Myocyte (in vitro differentiated cells): ENCODE data around the gene MORC1. TPM values are rescaled to one million over a fixed set of nuclear protein-coding genes. Genes with fewer than 3 reads are reported as not detected.

ENCODE experiments used
- DNase-seq: peaks from one replicate; pipeline ENCODE4 v3.0.0-alpha.2; 2012; ENCODE audit warnings: low read depth
- total RNA-seq: library from RNA; depleted of rRNA; stranded (reverse); fragments of >200 nt; gene quantifications from 2 replicates; pipeline ENCODE4 v1.2.3, GENCODE V29; 2014

MORC1 gene
- total RNA-seq, 1 donor from 2014 or later = not detected

DNA sequence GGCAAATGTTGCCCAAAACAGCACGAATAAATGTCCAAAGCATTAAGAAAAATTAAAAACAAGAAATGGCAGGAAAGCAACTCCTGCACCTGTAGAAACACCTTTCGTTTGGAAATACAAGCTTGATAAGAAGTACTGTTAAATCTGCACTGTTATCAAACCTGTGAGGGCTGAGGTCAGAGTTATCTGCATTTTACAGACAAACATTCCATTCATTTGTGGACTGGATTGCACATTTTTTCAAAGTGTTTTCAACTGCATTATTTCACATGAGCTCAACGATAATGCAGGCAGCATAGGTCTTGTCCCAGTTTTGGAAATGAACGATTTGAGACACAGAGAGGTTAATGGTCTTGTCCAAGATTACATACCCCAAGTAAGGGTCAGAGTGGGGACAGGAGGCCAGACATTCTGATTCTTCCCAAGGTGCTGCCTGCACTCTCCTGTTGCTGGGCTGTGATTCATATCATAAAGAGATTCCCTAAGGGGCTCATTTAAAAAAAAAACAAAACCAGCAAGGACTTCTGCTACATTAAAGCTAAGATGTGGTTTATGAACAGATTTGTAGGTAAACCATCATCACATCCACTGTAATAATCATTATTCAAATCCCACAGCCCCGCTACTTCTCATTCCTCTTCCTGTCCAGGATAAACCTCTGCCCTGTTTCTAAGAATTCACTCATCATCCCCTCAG, 177.2 kb downstream of the MORC1 start:
- no peak for DNase-seq

DNA sequence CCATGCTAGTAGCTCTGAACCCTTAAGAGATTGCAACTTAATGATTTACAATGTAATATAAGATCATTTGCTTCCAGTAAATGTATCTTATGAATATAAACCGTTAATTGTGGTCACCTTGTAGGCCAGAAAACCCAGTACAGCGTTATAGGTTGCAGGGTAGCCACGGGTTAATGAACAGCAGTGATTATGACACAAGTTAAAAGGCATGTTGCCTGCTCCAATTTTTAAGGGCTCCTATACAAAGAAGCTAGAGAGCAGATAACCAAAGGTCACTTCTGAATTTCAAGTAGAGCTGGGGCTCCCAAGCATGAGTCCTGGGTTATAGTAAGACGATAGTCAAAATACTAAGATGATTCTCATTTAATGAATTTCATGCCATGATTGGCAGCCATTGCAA, 177.8 kb downstream of the MORC1 start:
- DNase-seq = no peak

DNA sequence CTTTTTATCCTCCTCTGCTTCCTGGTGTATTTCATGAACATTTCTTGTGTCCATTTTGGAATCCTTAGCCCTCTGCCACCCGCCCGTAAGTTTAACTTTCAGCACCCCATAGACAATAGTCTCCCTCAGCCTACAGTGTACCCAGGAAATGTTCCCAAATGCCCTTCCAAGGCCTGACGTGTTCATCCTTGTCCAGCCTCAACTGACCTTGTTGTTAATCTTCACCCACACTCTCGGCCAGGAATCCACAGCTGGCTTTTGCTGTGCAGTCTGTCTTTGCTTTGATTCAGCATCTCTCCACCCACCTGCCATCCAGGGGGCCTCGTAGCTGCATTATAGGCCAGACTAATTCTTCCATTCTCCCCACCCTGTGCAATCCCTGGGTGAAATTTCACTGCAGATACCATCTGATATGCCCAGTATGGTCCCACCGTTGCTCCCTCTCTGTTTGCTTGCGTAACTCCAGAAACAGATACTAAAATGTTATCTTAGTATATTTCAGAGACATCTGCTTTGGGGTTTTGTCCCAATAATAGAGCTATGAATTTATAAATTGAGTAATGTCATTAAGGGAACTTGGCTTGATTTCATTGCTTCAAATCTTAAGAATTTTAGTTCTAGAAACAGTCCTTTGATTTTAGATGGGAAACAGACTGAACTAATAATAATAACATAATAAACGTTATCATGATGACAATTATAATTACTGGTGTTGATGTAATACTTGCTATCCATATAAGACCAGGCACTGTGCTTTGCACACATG, 180.8 kb downstream of the MORC1 start:
- DNase-seq = no peak

DNA sequence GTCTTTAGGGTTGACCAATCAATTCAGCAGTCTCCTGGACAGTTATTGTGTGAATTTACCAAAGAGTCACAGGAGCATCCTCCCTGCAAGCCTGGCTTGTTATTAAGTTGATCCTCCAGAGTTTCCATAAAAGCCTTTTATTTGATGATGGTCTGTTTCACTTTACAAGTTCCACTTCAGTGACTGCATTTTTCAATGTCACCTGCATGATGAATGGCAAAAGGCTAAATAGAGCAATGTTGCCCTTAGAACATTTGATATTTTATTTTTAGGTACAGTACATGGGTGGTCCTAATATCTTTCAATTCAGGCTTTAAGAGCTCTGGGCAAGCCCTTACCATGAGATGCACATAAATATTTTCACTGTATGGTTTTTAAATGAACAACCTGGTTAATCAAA, 186.9 kb downstream of the MORC1 start:
- DNase-seq = no peak

DNA sequence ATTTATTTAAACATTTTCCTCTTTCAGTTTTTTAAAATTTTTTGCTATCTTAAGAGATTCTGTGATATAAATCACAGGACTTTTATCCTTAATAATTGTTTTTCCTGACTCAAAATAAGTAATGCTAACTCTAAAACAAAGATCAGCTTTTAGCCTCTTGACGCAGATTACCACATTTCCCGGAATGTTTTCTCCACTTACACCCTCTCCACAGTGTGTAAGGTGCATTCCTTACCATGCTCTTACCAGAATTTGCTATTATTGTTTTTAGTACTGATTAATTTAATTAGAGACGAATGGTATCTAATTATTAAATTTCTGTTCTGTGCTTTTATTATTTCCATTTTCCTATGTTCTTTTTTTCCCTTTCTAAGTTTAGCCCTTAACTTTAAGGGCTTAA, 199.1 kb downstream of the MORC1 start:
- DNase-seq = no peak

DNA sequence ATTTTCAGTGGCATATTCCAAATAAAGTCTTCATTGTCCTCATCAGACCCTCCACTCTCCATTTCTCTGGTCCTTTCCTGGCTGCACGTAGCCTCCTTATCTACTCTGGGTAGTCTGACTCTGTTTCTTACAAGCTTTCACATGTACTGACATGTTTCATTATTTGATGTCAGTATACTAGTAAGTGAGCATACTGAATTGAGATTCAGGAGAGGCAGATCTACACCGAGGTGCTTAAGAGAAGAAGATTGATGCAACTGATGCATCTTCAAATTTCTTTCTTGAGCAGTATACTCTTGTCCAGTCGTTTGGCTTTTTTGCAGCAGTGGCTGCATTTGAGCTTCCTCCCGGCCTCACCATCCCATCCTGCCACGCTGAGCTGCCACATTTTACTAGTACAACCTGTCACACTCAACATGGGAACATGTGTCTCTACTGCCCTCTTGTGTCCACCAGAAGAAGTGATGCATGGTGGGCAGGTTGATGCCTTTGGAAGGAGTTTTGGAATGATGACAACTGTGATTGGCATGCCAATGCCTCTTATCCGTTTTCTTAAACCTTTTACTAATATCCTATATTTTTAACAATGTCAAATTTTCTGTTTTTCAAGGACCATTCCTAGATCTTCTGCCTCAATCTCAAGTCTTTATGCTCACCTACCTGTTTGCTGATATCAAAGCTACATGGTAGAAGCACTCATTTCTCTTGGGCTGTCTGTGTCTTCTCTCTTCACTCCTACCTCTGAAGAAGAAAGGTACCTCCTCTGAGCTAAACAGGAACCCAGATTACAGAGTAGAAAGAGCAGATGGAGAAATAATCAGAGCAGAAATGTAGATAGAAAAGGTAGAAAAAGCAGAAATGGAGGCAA, 202.9 kb downstream of the MORC1 start:
- peak; percentile 68 for DNase-seq

DNA sequence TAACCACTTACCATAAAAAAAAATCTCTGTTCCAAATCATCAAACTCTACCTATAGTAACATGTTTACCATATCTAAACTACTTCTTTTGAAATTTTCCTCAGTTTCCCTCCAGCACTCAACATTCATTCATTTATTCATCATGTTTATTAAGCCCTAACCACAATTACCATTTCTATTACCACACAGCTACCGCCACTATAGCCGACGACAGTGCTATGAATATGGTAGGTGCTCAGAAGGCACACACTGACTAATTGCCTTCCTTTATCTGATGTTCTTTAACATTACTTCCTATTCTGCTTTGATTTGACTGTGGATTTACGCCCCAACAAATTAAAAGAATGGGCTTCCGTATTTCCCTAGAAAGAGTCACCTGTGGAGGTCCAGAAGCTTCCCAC, 208.1 kb downstream of the MORC1 start:
- no peak for DNase-seq

Other genes starting within 250 kb of the MORC1 start
- not detected in 2 replicates for gene GUCA1C, start 164.3 kb downstream of the MORC1 start, total RNA-seq
- gene C3orf85, start 18.6 kb upstream of the MORC1 start, total RNA-seq = not detected in 2 replicates
- not detected in 2 replicates for gene DPPA2, start 198.4 kb upstream of the MORC1 start, total RNA-seq
- gene DPPA4, start 219.4 kb upstream of the MORC1 start, total RNA-seq = 0.21 TPM in 1 of 2 replicates, not detected in the other